GM12872 (cell line): Measurements from ENCODE around the gene INSYN2B.

Experiments used
- TF ChIP-seq, protein P1 (sequence below): IDR thresholded peaks from 3 replicates; pipeline ENCODE4 v1.5.1; 2011; ENCODE audit warnings: low read depth, mild to moderate bottlenecking, low read length, moderate library complexity; ENCODE audit not compliant: insufficient read depth

INSYN2B gene

DNA sequence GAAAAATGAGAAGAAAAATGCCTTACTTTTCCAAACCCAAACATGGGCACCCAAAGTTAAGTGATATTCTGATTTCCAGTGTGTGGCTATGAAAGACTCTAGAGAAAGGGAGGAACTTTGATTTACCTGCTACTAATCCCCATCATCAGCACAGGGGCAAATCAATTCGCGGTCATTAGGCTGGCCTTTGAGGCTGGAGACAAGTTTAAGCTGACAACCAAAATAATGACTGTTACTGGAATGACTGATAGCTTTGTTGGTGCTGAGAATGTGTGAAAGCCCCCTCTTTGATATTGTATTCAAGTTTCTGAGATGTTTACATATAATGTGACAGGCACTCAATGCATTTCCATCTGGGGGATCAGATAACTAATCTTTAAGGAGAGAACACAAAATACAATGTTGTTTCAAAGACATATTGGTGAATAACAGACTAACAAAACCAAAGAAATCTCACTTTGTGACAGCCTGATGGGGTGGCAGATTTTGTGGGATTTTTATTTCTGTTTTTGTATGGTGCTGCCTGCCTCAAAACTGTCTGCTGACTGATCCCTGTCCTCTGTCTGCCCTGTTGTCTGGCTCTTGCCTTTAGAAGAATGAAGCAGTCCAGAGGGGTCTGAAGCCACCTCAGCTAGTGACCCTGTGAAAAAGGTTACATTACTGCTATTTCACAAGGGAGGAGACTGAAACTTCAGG, 12.6 kb upstream of the INSYN2B start:
- TF ChIP-seq, protein P1, sequence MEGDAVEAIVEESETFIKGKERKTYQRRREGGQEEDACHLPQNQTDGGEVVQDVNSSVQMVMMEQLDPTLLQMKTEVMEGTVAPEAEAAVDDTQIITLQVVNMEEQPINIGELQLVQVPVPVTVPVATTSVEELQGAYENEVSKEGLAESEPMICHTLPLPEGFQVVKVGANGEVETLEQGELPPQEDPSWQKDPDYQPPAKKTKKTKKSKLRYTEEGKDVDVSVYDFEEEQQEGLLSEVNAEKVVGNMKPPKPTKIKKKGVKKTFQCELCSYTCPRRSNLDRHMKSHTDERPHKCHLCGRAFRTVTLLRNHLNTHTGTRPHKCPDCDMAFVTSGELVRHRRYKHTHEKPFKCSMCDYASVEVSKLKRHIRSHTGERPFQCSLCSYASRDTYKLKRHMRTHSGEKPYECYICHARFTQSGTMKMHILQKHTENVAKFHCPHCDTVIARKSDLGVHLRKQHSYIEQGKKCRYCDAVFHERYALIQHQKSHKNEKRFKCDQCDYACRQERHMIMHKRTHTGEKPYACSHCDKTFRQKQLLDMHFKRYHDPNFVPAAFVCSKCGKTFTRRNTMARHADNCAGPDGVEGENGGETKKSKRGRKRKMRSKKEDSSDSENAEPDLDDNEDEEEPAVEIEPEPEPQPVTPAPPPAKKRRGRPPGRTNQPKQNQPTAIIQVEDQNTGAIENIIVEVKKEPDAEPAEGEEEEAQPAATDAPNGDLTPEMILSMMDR, result no peak

DNA sequence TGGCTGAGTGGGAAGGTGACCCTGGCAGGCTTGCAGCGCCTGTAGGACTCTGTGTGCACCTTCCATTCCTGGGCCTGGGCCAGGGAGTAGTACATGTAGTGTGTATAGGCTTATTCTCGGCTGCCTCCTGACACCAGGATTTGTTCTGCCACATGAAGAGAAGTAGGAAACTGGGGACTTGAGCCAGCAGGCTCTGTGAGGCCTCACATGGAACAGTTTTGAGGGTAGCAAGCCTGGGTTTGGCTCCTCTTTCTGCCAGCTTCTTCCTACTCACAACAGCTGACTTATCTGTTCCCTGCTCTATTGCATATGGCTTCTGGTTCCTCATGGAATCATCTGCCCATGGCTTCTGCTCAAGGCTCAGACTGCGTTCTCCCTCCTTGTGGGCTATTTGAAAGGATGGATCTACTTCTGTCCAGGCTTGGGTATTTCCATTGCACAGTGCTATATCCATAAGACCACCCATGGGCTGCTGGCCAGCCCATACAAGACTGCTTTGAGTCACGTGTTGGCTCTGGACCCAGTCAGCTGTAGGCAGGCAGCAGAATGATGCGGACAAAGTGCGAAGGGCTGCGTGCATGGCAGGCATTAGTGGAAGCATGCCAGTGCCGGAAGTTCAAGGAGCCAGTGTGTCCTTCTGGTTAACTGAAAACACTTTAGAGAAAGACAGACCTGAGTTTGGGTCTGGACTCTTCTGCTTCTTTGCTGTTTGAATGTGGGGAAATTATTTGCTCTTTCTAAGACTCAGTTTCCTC, 11.0 kb upstream of the INSYN2B start:
- TF ChIP-seq, protein P1, result no peak

DNA sequence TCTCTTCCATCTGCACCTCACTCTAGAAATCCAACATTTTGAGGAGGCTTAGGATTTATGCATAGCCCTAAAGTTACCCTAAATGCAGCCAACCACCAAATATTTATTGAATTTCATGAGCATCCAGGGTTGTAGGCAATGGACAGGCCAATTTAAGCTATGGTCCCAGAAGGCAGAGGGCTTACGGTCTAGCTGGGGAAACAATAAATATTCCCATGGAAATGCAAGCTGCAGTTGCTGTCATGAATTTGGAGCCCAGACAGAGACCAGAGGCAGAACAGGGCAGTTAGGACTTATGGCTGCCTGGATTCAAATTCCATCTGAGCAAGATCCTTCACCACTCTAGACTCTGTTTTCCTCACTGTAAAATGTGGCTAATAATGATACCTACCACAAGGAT, 9.1 kb upstream of the INSYN2B start:
- TF ChIP-seq, protein P1, result no peak

DNA sequence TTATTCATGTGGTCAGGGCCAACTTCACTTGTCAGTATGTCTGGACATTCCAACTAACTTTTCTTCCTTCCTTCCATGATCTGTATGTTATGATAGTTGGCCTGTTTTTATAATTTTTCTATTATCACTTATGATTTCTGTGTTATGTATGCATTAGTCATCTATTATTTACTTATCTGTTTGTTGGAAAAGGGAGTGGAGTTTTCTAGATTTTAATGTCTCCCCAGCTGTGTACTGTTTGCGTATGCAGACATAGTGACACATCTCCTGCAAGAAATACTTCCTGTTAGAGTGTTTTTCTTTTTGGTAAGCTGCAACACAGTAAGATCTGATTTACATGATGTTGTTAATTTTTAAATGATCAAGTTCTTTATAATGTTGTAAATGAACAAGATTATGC, 8.7 kb upstream of the INSYN2B start:
- TF ChIP-seq, protein P1, result no peak

DNA sequence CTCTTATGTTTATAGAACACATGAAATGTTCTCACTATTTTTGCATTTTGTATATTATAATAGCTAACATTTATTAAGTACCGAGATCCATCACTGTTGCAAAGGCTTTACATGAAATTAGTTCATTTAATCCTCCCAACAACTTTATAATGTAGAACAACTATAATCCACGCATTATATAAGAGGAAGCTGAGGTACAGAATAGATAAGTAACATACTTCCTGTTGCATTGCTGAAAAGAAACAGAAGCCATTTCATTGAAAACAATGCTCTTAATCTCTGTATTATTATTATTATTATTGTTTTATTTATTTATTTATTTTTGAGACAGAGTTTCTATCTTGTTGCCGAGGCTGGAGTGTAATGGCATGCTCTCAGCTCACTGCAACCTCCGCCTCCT, 7.9 kb upstream of the INSYN2B start:
- TF ChIP-seq, protein P1, result no peak

DNA sequence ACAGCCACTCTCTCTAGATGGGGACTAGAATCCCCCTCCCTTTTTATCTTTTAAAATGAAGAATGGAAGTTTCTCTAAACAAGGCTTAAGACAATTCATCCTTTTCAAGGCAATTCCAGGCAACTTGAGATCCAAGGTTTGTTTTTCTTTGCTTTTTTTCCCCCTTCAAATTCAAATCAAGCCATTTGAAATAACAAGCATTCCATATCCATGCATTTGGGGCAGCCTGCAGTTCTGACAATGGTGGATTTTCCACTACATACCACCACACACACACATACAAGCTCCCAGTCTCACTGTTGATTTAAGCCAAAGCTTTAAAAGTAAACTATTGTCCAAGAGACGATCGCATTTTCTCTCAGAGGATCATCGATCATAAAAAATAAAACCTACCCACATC, 424 bp downstream of the INSYN2B start:
- TF ChIP-seq, protein P1, result no peak

DNA sequence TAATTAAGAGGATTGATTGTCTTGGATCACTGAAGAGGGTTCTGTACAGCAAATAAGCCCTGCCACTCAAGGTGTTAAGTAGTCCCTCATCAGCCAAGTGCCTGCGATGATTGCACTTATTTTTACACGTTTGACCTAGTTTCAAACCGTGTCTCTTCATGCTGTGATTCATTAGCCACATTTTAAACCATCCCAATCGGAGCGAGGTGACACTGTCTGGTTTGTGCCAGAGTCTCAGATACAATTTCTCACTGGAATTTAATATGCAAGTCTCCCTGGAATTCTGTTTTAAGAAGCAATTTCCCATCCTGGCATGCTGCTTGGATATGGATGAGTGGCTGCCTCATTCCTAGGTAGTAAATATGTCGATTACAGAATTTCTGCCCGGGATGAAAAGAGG, 1.6 kb downstream of the INSYN2B start:
- TF ChIP-seq, protein P1, result no peak
